Right renal cortex interstitium (tissue), 3 donors: Measurements from ENCODE around the gene SYT12. TPM values are rescaled to one million over a fixed set of nuclear protein-coding genes. Genes with fewer than 3 reads are reported as not detected.
"Not testable (repeated sequence)": the region's sequence is repeated elsewhere in the genome, so short reads cannot be mapped to it uniquely, and the experiment has no call there.

Source experiments
- DNase-seq, 3 donors: peaks; one replicate each; pipeline ENCODE4 v3.0.0-alpha.2; 2013; ENCODE audit warnings: low read depth in 3 of 3, low spot score in 2 of 3
- polyA plus RNA-seq, 3 donors: library from polyadenylated mRNA; unstranded; fragments of 120-200 nt; gene quantifications; one replicate each; pipeline ENCODE4 v1.2.1, GENCODE V29; 2013; ENCODE audit not compliant: insufficient read length in 3 of 3

Gene SYT12, protein sequence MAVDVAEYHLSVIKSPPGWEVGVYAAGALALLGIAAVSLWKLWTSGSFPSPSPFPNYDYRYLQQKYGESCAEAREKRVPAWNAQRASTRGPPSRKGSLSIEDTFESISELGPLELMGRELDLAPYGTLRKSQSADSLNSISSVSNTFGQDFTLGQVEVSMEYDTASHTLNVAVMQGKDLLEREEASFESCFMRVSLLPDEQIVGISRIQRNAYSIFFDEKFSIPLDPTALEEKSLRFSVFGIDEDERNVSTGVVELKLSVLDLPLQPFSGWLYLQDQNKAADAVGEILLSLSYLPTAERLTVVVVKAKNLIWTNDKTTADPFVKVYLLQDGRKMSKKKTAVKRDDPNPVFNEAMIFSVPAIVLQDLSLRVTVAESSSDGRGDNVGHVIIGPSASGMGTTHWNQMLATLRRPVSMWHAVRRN
- under 1 TPM; 0.14 to 0.21 (median 0.19) TPM for polyA plus RNA-seq

- DNase-seq = no peak
Measured at GRCh38 chr11:67022961-67023956, at the start of gene SYT12. TSS of gene SYT12 (plus strand) at chr11:67023134. CDS start at chr11:67030145, 7,011 bp downstream.

- no peak for DNase-seq
Measured at GRCh38 chr11:66973956-66974580, 48.9 kb upstream of the SYT12 start.

- DNase-seq = no peak
Measured at GRCh38 chr11:66974724-66975404, 48.1 kb upstream of the SYT12 start, which contains the start of gene C11orf86. TSS of gene C11orf86 (plus strand) at chr11:66975304. CDS start at chr11:66975363, 59 bp downstream.

- DNase-seq = no peak
Measured at GRCh38 chr11:66975405-66976027, 47.4 kb upstream of the SYT12 start.

GRCh38 chr11:66976028-66976467, 46.9 kb upstream of the SYT12 start:
- no peak for DNase-seq

DNA sequence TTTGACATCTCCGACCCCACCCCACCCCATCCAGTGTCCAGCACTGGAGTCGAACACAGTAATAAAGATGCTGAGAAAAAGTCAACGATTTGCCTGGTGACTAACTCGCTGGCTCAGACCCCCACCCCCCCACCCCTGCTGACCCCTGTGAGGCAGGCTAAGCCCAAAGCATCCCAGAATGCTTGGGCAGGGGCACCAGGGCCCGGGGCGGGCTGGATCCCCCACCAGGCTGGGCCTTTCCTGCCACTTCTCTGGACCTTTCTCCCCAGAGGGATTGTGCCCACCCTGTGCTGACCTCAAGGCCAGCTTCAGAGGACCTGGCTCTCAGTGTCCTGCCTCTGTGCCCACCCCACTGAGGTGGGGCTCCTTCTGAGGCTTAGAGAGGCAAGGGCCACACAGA, 46.0 kb upstream of the SYT12 start:
- DNase-seq = no peak

DNA sequence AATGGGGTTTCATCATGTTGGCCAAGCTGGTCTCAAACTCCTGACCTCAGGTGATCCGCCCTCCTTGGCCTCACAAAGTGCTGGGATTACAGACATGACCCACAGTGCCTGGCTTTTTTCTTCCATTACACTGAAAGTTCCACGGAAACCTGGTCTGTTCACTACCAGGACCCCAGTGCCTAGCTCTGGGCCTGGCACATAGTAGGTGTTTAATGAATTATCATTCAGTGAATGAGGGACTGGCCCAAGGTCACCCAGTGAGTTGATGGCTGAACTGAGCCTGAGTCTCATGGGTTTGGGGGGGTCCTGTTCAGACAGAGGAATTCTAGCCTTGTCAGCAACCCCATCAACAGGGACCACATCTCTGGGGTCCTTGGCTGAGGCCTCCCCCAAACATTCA, 44.7 kb upstream of the SYT12 start:
- DNase-seq = no peak

GRCh38 chr11:66978717-66979116, 44.2 kb upstream of the SYT12 start:
- DNase-seq = no peak

GRCh38 chr11:66979336-66979980, 43.5 kb upstream of the SYT12 start:
- no peak for DNase-seq

GRCh38 chr11:66981976-66982578, 40.9 kb upstream of the SYT12 start:
- DNase-seq = no peak

DNA sequence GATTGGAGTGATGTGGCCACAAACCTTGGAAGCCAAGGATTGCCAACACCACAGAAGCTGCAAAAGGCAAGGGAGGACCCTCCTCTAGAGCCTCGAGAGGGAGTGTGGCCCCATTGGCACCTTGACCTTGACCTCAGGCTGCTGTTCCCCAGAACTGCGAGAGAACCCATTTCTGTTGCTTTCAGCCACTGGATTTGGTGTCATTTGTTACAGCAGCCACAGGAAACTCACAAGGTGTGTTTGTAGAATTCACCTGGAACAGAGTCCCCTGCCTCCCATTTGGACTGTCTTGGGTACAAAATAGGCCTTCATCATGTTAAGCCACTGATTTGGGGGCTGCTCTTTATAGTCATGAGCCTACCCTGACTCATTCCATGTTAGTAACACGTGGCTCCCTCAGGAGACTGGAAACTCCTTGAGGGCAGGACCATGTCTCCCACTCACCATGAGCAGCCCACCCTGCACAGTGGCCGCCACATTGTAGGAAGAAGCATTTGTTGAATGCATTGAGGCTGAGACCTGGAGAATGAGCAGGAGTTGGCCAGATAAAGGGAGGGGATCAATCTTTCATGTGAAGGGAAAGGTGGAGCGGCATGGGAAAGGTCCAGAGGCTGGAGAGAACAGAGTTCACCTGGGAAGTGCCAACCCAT, 39.5 kb upstream of the SYT12 start:
- DNase-seq = no peak

- DNase-seq = no peak
Measured at GRCh38 chr11:66985508-66986177, 37.3 kb upstream of the SYT12 start.

DNA sequence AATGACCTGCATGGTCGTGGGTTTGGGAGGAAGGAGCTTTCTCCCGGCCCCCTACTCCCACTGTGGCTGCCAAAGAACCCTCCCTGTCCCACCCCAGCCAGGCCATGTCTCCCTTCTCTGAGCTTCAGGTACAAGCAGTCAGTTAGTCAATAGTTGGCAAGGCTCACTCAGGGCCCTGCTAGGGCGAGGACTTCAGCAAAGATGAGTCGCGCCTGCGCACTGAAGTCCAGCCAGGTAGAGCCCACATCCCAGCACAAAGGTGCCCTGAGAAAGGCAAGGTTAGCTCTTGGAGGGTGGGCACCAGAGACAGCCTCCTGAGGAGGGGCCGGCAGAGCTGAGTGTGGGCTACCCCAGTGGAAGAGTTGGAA, 36.8 kb upstream of the SYT12 start:
- DNase-seq = no peak

GRCh38 chr11:66987158-66987620, 35.7 kb upstream of the SYT12 start:
- DNase-seq = no peak

GRCh38 chr11:66987924-66988637, 34.9 kb upstream of the SYT12 start:
- no peak for DNase-seq

DNA sequence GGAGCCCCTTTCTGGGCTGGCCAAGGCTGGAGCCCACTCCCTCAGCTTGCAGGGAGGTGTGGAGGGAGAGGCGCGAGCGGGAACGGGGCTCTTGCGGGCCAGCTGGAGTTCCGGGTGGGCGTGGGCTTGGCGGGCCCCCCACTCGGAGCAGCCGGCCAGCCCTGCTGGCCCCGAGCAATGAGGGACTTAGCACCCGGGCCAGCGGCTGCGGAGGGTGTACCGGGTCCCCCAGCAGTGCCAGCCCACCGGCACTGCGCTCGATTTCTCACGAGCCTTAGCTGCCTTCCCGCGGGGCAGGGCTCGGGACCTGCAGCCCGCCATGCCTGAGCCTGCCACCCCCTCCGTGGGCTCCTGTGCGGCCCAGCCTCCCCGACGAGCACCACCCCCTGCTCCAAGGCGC, 34.2 kb upstream of the SYT12 start:
- DNase-seq = not testable (repeated sequence)

DNA sequence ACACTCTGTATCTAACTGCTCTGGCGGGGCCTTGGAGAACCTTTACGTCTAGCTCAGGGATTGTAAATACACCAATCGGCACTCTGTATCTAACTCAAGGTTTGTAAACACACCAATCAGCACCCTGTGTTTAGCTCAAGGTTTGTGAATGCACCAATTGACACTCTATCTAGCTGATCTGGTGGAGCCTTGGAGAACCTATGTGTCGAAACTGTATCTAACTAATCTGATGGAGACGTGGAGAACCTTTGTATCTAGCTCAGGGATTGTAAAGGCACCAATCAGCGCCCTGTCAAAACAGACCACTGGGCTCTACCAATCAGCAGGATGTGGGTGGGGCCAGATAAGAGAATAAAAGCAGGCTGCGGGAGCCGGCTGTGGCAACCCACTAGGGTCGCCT, 33.6 kb upstream of the SYT12 start:
- DNase-seq = not testable (repeated sequence)
